H7 (cell line): ENCODE data around the gene SULT2B1. TPM values are rescaled to one million over a fixed set of nuclear protein-coding genes. Genes with fewer than 3 reads are reported as not detected.

Experiments
- DNase-seq: peaks from one replicate; pipeline ENCODE4 v3.0.0; 2012
- H3K27me3 ChIP-seq: 2 replicates; pipeline ENCODE4 v1.6.0; 2011; ENCODE audit warnings: mild to moderate bottlenecking, low read length; ENCODE audit not compliant: control insufficient read depth, insufficient read depth
- H3K36me3 ChIP-seq: replicated peaks from 2 replicates; pipeline ENCODE4 v1.5.1; 2011; ENCODE audit warnings: low read length; ENCODE audit not compliant: control insufficient read depth, insufficient read depth
- H3K4me3 ChIP-seq: 2 replicates; pipeline ENCODE4 v1.5.1; 2011; ENCODE audit warnings: low read depth, mild to moderate bottlenecking, control low read depth, low read length, moderate library complexity; ENCODE audit not compliant: insufficient read depth
- total RNA-seq: library from RNA; depleted of rRNA; stranded (reverse); fragments of >200 nt; shearing (Covaris generic); gene quantifications from 2 replicates; pipeline ENCODE4 v1.2.3, GENCODE V29; 2014

Gene SULT2B1
- total RNA-seq, 1 experiment from 2014 or later, result 2.8 TPM

DNA sequence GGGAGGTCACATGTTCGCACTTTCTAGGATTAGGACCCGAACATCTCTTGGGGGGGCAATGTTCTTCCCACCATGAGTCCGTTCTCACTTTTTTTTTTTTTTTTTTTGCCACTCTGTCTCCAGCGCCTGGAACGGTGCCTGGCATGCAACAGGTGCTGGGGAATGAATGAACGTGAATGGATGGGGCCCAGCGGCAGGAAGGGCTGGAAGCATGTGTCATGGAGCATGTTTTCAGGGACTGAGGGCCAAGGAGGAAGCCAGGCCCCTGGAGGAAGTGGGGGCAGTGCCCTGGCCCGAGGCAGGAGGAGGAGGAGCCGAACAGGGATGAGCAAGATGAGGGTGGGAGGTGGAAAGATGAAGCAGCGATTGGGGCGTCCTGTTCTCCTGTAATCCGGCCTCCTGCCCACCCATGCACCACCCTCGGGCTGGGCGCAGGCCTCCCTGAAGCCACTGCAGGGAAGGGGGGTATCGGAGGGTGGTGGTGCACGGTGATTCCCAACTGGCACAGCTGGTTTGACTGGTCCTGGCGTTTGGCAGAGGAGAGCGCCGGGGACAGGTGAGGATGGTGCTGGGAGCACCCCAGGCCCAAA, 8.8 kb upstream of the SULT2B1 start:
- no peaks in the 10 kb centered on the region for H3K27me3 ChIP-seq
- DNase-seq, result peak; percentile 66
- no peak overlapping the region for H3K4me3 ChIP-seq

DNA sequence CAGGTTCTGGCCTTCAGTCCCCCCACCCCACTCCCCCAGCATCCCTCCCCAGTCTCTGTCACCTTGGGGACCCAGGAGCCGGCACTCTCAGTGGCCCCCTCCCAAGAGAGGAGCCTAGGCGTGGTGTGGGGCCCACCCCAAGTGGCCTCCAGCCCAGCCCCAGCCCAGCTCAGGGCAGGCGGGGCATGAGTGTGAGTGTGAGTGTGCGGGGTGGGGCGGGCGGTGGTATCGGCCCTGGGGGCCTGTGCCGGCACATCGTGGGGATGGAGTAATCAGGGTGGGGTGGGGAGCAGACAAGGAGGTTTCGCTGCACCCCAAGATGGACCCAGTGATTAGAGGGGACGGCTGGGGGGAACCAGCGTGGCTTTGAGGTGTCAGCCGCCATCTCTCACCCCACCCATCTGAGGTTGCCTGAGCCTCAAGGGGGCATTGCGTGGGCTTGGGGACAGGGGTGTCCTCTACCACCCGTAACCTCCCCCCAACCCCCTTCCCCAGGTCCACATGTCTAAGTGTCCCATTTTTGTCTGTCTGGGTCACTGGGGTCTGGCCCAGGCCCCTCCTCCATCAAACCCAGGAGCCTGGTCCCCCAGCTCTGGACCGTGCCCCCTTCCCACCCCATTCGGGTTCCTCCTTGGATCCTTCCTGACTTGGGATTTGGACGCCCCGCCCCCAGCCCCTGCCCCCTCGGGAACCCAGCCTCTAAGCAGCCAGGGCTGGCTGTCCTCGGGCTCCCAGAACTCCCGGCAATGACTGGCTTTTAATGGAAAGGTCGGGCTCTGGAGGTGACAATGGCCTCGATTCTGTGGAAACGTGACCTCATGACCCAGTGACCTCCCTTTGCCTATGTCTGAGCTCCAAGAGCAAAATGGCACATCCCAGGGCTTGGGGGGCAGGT, 6.9 kb upstream of the SULT2B1 start:
- Histone ChIP-seq H3K4me3 (no peak overlapping the region), H3K36me3 (no peaks in the 10 kb centered on the region), H3K27me3 (no peaks in the 10 kb centered on the region)
- DNase-seq, result peak; percentile 88

More for the DNA sequence above, 8.8 kb upstream of the SULT2B1 start:
- H3K36me3 ChIP-seq, result no peaks in the 10 kb centered on the region

DNA sequence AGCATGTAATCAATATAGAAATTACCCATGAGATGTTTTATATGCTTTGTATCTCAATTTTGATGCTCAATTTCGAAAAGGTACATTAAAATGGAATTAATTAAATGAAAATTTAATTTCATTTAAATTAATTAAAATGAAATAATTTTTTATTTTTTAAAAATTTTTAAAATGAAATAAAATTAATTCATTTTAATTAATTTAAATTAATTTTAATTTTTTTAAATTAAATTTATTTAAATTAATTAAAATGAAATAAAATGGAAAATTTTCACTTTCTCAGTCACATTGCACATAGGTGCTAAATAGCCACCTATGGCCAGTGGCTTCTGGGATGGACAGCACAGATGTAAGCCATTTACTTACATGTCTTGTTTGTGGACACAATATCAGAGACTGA, 4.2 kb upstream of the SULT2B1 start:
- H3K4me3 ChIP-seq, result no peak overlapping the region
- DNase-seq, result no peak
- H3K27me3 ChIP-seq, result no peaks in the 10 kb centered on the region
- H3K36me3 ChIP-seq, result no peaks in the 10 kb centered on the region

DNA sequence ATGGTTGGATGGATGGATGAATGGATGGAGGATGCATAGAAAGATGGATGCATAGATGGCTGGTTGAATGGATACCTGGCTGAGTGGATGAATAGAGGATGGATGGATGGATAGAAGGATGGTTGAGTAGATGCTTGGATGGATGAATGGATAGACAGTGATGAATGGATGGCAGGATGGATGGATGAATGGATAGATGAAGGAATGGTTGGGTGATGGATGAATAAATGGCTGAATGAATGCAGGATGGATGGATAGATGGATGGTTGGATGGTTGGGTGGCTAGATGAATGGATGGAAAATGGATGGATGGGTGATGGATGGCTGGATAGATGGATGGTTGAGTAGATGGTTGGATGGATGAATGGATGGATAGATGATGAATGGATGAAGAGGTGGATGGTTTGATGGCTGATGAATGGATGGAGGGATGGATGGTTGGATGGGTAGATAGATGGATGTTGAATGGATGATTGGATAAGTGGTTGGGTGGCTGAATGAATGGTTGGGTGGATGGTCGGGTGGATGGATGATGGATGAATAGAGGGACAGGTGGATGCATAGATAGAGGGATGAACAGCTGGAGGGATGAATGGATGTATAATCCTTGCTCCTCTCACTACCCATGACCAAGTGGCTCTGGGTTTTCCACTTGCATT, 3.6 kb upstream of the SULT2B1 start:
- Histone ChIP-seq H3K4me3 (no peak overlapping the region), H3K36me3 (no peaks in the 10 kb centered on the region), H3K27me3 (no peaks in the 10 kb centered on the region)
- DNase-seq, result no peak

DNA sequence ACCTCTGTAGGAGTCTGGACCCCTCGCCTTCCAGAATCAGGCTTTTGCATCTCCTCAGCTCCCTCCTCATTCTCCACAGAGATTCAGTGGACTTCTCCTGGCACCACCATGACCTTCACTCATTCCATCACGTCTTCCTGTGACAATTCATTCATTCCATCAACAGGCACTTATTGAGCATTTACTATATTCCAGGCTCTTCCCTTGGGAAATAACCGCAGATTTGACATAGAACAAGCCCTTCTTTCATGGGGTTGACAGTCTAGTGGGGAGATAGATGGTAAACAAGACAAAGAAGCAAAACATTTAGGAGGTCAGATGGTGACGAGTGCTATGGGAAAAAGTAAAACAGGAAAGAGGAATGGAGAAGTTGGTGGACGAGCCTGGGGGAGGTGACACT, 2.6 kb upstream of the SULT2B1 start:
- no peaks in the 10 kb centered on the region for H3K36me3 ChIP-seq
- no peaks in the 10 kb centered on the region for H3K27me3 ChIP-seq
- H3K4me3 ChIP-seq, result no peak overlapping the region
- no peak for DNase-seq

DNA sequence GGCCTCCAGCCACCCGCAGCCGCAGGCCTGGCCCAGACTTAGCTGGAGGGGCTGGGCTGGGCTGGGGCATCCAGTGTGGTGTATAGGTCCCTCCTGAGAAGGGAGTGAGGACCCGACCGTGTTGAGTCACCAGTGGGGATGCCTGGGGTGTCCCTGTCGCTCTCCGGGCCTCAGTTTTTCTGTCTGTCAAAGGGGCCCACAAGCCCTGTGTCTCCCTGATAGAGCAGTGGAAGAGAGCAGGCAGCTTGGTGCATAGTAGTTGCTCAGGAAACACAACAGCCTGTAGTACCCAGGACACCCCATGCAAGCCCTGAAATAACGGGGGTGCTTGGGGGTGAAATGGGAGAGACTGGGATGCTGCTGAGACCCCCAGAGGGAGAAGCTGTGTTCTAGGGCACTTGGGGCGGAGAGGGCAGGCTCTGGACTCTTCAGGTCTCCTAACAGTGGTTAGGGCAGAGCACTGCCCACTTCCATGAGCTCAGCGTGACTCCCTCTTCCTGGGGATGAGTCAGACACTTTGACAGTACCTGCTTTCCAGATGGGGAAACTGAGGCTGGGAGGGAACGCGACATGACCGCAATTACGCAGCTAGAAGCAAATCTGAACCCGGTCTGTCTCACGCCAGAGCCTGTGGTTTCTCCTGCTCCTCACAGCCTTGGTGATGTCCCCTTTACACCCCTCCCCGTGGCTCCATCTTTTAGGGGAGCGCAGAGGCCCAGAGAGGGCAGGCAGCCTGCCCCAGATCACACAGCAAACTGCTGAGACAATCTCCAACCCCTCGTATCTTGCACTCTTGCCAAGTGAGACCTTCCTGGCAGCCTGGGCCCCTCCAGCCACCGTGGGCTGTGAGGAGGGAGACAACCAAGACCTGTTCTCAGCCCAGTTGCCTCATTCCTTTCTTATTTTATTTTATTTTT, 692 bp downstream of the SULT2B1 start:
- Histone ChIP-seq H3K4me3 (no peak overlapping the region), H3K27me3 (no peaks in the 10 kb centered on the region), H3K36me3 (no peaks in the 10 kb centered on the region)
- no peak for DNase-seq

DNA sequence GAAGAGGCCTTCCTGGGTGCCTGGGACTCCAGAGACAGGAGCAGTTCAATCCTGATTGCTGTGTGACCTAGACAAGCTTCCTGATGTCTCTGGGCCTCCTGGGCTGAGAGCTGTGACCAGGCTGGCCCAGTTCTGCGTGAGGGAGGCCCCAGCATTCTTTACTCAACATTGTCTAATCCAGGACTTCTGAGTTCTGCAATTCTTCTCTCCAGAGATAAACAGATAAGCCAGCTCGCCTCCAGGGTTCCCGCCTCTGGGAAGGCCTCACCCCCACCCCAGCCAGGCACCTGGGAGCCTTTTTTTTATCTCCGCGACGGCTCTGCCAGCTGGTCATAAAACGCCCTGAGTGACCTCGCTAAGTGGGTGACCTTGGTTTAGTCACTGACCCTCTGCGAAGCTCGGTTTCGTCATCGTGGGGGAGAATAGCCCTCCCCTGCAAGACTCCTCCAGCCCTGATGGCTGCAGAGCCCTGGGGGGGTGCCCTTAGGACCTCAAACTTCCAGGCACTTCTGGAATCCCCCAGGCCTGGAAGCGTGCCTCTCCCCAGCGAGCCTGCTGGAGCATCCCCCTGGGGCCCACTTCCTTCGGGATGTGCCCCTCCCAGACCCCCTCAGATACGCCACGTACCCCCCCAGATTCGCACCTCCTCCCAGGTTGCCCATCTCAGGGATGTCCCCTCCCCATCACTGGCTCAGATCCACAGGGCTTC, 1.9 kb downstream of the SULT2B1 start:
- Histone ChIP-seq H3K27me3 (no peaks in the 10 kb centered on the region), H3K36me3 (no peaks in the 10 kb centered on the region), H3K4me3 (no peak overlapping the region)
- peak; percentile 77 for DNase-seq

DNA sequence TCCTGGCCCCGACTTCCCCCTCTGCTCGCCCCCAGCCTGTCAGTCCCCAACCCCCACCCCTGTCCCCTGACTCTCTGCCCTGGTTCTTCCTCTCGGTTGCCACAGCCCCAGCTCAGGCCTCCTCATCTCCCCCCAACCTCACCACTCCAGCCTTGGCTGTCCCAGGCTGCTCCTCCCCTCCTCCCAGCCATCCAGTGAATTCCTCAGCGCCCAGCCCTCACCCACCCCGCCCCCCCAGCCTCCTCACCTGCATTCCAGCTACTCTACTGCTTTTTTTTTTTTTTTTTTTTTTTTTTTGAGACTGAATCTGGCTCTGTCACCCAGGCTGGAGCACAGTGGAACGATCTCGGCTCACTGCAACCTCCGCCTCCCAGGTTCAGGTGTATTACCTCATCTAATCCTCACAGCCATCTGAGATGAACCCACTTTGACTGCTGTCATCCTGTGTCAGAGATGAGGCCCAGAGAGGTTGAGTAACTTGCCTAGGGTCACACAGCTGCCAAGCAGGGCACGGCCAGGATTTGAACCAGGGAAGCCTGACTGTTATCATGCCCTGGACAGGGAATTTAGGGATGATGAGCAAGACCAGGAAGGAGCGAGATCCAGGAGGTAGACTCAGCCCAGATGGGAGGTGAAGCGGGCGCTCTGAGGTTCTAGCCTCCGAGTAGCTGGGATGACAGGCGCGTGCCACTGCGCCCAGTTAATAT, 2.6 kb downstream of the SULT2B1 start:
- Histone ChIP-seq H3K4me3 (no peak overlapping the region), H3K36me3 (no peaks in the 10 kb centered on the region), H3K27me3 (no peaks in the 10 kb centered on the region)
- DNase-seq, result peak; percentile 94

DNA sequence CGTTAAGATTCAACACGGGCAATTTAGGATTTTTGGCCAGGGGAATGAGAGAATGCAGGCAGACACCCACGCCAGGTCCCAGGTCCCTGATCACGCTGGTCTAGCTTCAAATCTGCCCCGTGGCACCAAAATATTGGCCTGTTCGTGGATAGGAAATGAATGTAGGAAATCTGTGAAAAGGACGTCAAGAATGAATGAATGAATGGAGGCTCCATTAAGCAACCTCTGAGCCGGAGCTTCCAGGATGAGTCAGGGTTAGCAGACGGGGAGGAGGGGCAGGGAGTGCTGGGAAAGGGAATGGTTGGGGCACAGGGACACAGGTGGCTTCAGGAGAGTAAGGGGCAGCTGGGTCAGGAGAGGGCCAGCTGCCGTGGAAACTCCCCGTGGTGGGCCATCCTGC, 4.2 kb downstream of the SULT2B1 start:
- peak; percentile 68 for DNase-seq
- no peak overlapping the region for H3K4me3 ChIP-seq
- no peaks in the 10 kb centered on the region for H3K36me3 ChIP-seq
- no peaks in the 10 kb centered on the region for H3K27me3 ChIP-seq

DNA sequence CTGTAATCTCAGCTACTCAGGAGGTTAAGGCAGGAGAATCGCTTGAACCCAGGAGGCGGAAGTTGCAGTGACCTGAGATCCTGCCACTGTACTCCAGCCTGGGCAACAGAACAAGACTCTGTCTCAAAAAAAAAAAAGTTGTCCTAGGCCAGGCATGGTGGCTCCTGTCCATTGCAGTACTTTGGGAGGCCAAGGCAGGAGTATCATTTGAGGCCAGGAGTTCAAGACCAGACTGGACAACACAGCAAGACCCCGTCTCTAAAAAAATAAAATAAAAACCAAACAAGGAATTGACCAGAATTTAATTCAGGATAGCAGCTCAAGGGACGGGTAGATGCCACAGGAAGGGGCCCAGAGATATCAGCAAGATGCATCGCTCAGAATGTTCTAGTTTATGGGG, 4.9 kb downstream of the SULT2B1 start:
- DNase-seq, result no peak
- no peaks in the 10 kb centered on the region for H3K27me3 ChIP-seq
- H3K36me3 ChIP-seq, result no peaks in the 10 kb centered on the region
- H3K4me3 ChIP-seq, result no peak overlapping the region

DNA sequence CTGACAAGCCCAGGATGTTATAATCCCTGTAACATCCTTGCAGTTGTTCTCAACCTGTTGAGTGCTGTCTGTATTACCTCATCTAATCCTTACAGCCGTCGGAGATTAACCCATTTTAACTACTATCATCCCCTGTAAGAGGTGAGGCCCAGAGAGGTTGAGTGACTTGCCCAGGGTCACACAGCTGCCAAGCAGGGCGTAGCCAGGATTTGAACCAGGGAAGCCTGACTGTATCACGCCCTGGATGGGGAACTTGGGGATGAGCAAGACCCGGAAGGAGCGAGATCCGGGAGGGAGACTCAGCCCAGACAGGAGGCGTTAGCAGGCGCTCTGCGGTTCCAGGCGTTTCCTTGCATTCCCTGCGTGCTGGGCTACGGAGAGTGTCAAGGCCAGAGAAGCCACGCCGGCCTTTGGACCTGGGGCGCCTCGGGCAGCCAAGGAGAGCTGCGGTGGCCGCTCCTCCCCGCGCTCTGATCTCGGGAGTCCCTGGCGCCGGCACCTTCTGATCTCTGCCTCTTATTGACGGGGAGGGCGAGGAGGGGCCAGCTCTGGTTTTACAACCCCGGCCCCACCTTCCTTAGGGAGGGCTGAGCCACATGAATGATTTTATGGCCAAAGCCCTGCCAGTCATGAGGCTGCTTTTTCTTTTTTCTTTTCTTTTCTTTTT, 6.2 kb downstream of the SULT2B1 start:
- peak overlapping the region; percentile 16; the same call in 1 of the 2 replicates for H3K4me3 ChIP-seq
- no peaks in the 10 kb centered on the region for H3K27me3 ChIP-seq
- peak; percentile 84 for DNase-seq
- no peaks in the 10 kb centered on the region for H3K36me3 ChIP-seq

DNA sequence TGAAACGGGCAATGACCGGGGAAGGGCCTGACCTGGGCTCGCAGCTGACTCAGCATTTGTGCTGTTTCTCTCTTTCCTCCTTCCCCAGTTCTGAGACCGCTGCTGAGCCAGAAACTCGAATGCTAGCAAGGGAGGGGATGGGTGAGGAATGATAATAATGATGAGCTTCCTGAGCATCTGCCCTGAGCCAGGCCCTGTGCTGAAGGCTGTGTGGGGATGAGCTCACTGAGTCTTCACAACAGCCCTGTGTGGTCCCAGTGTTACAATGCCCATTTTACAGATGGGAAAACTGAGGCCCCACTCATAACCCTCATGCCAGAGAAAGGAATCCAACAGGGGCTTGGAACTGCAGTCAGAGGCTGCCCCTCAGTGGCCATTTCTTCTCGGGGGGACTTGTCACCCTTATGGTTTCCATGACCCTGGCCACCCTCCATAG, 8.1 kb downstream of the SULT2B1 start:
- Histone ChIP-seq H3K4me3 (no peak overlapping the region), H3K36me3 (no peaks in the 10 kb centered on the region), H3K27me3 (no peaks in the 10 kb centered on the region)
- DNase-seq, result peak; percentile 64

DNA sequence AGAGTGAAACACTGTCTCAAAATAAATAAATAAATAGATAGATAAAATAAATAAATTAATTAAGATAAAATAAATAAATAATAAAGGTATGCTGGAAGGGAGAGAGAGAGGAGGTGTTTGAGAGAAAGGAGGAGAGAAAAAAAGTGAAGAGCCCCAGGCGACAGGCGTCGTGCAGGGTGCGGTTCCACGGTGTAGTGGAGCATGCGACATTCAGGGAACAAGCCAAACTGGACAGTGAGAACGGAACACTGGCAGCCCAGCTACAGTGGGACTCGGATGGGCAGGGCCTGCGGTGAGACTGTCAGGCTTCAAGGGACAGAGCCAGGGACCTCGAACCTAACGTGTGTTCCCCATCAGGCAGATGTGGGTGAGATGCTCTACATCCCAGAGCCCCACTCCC, 9.4 kb downstream of the SULT2B1 start:
- H3K36me3 ChIP-seq, result no peaks in the 10 kb centered on the region
- H3K27me3 ChIP-seq, result no peaks in the 10 kb centered on the region
- DNase-seq, result peak; percentile 5
- no peak overlapping the region for H3K4me3 ChIP-seq
